Raji (cell line): ENCODE data around the gene MALT1.

Experiments
- POLR2A ChIP-seq: IDR thresholded peaks from 2 replicates; pipeline ENCODE4 v1.6.1; 2011; ENCODE audit warnings: low read depth, low read length, control low read depth; ENCODE audit not compliant: insufficient read depth

MALT1 gene

DNA sequence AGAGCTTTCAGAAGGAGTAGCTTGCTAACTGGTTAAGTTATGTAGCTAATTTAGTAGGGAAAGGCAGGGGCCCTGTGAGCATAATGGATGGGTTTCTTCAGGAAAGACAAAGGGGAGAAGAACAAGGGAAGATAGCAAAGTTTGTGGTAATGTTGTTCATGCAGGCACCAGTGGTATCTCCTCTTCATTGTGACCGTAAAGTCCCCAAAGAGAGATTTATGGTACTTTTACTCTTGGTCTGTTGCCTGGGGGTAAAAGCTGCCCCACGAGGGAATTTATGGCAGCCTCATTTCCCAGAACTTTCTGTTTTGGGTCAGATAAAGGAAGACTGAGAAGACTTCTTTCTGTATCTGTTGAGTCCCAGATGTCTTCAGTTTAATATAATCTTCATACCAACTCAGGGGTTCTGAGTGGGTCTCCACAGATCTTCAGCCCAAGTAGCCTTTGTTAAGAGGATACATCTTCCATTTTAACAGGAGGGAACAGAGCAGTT, 27.5 kb downstream of the MALT1 start:
- TF ChIP-seq POLR2A, result no peak

DNA sequence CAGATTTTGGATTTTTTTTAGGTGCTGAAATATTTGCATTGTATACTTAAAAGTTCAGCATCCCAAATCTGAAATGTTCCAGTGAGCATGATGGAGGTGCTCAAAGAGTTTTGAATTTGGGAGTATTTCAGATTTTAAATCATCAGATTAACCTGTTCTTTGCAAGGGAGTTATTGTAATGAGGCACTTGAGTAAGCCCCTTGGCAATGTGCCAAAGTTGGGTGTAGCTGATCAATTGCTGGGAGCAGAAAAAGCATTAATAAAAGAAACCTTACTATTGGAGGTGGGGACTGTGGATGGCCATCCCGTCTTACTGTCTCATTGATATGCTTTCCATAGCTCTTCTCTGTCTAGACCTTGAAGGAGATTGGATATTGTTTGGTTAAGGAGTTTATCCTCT, 28.3 kb downstream of the MALT1 start:
- no peak for TF ChIP-seq POLR2A

DNA sequence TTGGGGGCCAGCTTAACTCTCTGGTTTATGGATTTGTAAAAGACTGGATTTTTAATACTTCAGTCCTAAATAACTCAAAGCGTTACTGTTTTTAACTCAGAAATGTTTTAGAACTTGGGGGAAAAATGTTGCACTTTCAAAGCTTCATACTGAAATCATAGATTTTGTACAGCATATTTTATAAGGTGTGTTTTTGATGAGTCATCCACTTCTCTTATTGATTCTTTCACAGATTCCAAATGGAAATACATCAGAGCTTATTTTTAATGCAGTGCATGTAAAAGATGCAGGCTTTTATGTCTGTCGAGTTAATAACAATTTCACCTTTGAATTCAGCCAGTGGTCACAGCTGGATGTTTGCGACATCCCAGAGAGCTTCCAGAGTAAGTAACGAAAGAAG, 28.9 kb downstream of the MALT1 start:
- TF ChIP-seq POLR2A, result no peak

DNA sequence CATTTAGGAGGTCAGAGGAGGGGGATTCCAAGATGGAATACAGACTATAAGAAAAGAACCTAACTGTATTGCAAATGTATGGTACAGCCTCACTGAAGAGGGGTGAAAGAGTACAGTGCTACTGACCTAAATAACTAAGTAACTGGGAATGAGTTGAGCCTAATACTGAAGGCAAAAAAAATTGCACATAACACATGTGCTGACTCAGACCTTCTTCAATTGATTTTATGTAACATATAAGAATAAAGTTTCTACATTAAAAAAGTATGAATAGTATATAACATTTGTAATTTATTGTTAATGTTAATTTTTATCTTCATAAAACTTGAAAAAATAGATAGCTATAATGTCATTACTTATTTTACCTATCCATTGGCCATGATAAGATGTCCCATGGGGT, 41.7 kb downstream of the MALT1 start:
- no peak for TF ChIP-seq POLR2A

DNA sequence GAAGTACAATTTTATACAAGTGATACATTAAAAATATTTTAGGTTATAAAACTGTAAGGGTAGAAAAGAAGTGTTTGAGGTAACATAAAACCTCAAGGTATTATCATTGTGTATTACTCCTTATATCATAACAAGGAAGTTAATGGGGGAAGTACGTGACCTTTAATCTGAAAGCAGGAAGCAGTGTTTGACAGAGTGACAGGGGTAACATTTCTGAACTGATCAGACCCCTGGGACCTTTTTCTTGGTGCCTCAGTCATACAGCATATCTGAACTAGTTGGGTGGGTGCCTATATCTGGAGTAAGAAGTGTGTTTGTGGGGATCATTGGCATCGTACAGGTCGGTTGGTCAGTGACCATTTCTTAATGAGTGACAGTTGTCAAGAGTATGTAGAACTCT, 43.0 kb downstream of the MALT1 start:
- TF ChIP-seq POLR2A, result no peak

DNA sequence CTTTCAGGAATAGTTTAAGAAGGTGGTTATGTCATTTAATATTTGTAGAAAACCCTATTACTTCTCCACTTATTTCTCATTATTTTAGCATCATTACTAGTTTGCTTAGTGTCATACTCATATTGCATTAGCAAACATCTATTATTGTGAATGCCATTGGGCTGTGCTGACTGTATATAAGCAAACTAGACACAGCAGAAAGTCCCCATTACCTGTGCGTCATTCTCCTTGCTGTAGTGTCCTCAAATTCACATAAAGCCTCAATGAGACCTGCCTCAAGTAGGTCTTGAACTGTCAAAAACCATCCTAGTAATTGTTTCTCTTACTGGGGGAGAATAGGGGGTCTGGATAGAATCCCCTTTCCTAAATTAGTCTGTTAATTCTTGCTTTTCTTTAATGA, 43.6 kb downstream of the MALT1 start:
- no peak for TF ChIP-seq POLR2A

DNA sequence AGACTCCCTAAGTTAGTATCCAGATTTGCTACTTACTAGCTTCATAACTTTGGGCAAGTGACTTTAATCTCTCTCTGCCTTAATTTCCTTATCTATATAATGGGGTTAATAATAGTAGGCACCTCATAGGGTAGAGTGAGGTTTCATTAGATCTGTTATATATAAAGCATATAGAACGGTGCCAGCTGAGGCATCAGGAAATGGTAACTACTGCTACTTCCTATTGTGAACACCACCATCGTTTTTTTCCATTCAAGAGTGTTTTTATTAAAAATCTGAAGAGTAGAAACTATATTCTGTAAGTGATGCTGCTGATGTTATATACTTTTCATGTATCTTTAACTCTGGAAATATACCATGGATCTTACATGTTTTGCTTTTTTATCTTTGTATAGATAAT, 44.3 kb downstream of the MALT1 start:
- no peak for TF ChIP-seq POLR2A

DNA sequence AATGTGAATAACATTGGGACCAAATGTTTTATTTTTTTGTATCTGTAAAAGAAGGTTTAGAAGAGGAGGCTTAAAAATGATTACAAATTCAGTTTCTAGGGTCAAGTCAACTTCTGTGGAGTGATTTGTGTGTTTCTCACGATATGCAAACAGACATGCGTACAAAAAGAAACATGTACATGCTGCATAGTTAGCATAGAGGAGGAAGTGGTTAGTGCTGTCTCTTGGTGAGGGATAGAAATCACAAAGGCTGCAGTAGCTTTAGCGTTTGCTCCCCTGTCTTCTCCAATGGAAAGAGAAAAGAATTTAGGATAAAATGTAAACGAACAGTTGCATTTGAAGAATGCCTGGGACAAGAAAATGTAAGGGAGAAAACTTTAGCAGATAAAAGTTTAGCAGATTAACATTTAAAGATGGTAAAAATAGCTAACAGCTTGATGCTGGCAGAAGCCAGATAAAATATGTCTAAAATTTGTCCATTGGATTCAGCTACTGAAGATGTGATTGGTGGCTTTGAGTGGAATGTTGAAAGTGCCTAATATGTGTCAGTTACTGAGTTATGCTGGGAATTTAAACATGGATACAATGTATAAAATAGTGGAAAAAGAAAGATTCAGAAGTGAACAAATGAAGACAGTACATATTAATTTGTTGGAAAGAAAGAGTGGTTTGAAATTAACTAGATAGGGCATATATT, 44.9 kb downstream of the MALT1 start:
- TF ChIP-seq POLR2A, result no peak

DNA sequence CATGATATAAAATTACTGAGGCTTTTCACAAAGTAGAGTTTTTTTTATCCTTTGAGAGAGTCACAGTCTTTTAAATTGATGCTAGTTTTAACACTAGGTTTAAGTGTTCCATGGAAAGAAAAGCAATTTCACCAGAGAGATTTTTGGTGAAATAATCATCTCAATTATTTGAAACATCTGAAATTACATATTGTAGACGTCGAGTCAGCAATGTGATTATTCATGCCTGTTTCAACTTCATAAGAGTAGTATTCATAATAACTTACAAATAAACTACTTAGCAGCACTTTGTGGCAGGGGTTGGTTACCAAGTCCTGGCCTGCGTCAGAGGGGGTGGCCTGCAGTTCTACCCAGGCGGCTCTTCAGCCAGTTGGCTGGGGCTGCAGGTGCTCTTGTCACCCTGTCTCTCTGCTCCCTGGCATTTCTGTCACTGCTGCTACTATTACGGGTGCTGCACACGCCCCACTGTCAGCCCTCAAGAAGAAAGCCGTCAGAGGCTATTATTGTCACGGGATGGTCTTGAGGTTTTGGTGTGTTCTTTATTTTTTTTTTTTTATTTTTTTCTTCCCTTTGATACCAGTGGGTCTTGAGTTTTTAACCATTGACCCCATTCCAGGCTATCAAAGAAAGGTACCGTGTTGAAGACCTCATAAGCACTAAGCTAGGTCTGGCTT, 50.4 kb downstream of the MALT1 start:
- TF ChIP-seq POLR2A, result no peak

DNA sequence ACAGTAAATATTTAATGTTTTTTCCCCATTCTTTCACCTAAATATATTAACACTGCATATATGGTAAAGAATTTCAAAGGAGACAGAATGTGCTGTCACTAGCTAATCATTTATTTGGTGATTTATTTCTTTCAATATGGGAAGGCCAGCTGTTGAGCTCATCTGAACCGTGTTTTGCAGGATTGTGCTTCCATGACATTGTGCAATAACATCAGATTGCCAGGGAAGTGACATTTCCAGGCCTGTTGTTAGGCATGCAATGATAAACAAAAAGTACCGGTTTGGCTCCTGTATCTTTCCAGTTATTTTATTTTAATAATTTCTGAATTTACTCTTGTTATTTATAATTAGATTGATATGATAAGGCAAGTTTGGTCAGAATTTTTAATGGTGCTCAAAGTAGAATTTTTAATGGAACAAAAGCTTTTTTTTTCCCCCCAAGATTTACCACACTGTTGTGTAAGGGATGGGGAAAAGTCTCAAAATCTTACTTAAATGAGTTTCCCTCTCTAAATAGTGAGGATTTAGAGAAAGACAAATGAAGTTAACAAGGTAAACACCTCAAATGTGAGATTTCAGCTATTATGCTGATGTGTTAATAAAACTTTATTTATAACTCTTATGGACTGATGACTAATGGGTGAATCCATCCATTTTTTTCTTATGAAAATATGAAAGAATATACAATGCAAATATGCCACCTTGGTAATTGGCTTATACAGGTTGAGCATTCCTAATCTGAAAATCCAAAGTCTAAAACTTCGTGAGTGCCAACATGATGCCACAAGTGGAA, 52.7 kb downstream of the MALT1 start:
- TF ChIP-seq POLR2A, result no peak

DNA sequence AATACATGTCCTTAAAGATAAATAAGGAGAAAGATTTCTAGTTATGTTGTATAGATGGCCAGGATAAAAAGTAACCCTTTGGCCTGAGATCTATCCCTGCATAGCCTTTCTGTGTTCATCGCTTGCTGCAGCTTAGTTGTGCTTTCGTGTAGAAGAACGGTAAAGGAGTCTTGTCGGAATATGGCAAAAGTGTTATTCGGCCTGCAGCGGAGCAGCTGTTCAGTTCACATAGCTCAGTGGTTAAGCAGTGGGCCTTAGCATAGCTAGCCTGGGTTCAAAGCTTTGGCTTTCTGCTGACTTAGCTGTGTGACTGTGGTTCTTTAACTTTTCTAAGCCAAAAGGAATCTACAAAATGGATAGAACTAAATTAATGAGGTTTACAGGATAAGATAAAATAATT, 55.4 kb downstream of the MALT1 start:
- no peak for TF ChIP-seq POLR2A

DNA sequence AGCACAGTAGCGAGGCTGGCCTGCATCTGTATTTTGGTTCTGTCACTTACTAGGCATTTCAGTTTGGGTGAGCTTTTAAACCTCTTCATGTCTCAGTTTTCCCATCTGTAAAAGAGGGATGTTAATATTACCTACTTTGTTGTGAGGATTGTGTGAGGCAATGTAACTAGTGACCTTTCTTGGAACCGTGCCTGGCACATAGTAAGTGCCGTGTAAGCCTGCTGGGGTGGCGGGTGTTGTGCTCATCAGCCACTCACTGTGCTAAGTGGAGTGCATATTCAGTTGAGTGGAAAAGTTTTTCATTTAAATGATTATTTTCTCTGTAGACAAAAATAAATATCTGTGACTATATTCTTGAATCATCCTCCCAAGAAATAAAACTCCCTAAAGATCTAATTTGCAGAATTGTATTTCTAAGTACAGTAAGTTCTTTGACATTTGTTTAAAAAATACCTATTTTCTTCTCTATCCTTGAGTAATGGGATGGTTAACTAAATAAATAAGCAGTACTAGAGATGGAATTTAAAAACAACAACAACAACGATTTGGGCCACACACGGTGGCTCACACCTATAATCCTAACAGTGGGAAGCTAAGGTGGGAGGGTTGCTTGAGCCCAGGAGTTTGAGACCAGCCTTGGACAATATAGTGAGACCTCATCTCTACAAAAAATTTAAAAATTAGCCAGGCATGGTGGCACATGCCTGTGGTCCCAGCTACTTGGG, 56.7 kb downstream of the MALT1 start:
- TF ChIP-seq POLR2A, result no peak

DNA sequence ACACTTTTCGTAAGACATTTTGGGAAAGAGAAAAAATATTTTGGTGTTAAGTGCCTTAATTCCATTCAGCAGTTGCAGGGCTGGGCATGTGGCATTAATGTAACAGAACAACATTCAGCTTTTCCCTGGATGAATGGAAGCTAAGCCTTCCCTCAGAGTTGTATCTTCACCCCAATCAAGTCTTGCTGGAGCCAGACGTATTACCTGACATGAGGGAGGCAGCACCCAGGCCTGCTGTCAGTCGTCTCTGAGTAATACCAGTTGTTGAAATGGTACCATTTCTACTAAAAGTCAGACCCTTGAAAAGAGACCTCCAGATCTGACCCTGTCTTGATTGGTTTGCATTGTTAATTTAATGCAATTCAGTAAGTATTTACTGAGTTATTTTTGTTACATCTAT, 57.5 kb downstream of the MALT1 start:
- no peak for TF ChIP-seq POLR2A

DNA sequence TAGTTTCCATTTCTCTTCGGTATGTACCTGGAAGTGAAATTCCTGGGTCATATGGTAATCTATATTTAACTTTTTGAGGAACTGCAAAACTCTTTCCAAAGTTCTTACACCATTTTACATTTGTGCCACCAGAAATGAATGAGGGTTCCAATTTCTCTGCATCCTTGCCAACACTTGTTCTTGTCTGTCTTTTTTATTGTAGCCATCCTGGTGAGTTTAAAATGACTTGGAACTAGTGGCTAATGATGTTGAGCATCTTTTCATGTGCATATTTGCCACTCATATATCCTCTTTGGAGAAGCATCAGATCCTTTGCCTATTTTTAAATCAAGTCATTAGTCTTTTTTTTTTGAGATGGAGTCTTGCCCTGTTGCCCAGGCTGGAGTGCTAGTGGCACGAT, 59.4 kb downstream of the MALT1 start:
- TF ChIP-seq POLR2A, result no peak

DNA sequence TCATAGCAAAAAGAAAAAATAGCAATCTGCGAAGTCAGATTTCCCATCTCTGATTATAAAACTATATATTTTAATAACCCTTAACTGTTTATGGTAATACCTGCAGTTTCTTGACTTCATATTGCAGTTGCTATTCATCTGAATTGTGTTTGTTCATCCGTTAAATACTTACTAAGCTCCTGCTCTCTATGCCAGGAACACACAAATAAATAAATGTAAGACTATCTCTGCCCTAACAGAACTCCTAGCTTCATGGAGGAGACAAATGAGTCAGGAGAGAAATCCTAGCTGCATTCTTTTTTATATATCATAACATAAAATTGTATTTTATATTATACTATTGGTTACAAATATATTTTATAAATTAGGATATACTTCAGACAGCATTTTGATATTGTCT, 61.2 kb downstream of the MALT1 start:
- no peak for TF ChIP-seq POLR2A
